Fibroblast of skin of right quadriceps (primary cell): ENCODE results near the gene SLC38A1.
"Not testable (repeated sequence)": the region's sequence is repeated elsewhere in the genome, so short reads cannot be mapped to it uniquely, and the experiment has no call there.

Experiments
- DNase-seq: peaks from one replicate; pipeline ENCODE4 v3.0.0-alpha.2; 2013

The SLC38A1 gene

DNA sequence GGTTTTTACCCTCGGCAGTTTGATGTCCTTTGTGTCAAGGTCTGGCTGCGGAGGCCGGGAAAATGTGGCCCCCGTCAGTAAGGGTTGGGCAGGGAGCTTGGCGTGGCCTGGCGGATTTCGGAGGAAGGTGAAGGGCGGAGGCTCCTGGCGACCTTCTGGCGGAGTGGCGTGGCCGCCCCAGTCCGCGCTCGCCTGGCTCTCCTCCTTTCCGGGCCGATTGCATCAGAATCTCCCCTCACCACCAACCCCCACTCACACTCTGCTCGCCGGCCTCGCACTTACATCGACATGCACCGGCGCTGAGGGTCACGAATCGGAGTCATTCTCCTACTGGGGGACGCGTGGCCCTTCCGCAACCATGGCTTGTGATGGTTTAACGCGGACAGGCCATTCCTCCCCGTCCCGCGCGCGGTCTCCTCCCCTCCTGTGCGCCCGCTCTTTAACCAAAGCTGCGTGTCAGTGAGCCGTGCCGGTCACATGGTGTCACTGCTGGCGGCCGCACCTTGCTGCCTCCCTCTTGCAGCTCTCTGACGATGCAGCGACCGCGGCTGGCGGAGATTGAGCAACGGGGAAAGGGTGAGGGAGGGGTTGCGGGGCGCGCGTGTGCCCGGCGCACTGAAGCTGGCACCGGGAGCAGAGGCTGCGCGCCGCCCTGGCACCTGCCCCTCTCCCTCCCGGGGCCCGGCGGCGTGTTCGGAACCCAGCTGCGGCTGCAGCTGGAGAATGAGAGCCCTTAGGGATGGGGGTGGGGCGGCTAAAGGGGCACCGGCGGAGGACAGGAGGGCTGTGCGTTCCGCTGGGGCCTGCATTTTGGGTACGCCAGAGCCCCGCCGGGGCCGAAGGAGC is at the start of gene SLC38A1:
Gene SLC38A1 (minus strand): TSS at position 461 of the 846 bp plus-strand sequence. CDS start 29,243 bp downstream, outside the sequence.
- peak; percentile 79 for DNase-seq

DNA sequence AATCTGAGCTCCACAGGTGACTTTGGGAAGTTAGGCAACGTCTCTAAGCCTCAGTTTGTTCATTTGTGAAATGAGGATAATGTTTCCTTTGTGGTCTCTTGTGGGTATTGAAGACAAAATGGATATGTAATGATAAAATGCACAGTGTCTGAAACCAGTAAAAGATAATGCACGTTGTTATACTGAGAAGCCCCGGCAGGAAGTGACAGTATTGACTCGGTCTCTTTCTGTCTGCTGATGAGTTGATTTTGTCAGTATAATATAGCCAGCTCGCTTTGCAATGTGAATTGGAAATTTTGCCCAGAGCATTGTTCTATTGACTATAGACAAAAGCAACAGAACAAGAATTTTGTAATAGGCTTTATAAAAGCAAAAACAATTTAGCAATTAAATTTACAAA is 49.2 kb upstream of the SLC38A1 start:
- DNase-seq = no peak

DNA sequence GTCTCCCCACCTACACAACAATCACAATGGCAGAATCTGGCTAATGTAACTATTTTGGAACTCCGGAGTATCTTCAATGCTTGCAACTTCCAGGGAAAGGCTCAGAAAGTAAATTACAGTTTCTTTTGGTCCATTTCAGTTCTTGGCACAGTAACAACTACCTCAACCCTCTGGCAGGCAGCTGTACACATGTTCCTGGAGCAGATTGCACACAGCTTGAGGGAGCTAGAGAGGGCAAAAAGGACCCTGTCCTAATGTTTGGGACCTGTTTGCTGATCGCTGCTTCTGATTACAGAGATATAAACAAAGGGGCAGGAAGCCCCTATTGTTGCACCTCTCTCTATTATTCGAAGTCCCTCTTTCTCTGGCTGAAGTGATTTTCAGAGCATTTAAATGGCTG is 35.2 kb upstream of the SLC38A1 start:
- DNase-seq = no peak

GRCh38 chr12:46303039-46303666 is 34.3 kb upstream of the SLC38A1 start:
- peak; percentile 17 for DNase-seq

DNA sequence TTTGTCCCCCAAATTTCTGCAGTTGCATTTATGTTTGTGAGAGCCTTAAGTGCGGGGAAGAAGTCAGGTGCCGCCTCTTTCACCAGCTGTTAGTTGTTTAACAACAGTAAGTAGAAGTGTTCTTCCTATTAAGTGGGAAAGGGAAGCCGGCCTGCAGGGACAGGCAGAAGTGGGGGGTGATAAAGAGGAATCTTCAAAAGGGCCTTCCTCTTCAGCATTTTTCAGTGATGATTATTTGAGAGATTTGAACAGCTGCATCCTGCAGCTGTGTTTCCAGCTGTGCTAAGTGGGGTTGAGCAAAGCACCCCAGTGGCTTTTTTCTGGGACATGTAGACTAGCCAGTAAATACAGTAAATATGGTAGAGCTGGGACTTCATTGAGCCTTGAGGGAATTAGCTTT is 32.1 kb upstream of the SLC38A1 start:
- DNase-seq = peak; percentile 2

DNA sequence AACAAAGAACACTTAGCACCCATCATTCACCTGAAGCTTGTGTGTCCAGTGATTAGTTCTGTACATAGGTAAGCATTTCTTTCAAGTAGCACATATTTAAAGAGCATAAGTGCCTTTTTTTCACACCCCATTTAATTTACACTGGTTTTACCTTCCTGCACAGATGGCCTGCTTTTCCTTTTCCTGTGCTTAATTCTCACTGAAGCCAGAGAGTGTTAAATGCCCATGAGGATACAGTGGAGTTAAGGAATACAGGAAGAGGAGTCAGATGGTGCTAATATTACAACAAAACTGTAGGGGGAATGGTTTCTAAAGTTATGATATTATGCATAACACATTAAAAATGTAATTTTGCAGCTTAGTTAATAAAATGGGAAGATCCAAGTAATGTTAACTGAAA is 31.0 kb upstream of the SLC38A1 start:
- no peak for DNase-seq

DNA sequence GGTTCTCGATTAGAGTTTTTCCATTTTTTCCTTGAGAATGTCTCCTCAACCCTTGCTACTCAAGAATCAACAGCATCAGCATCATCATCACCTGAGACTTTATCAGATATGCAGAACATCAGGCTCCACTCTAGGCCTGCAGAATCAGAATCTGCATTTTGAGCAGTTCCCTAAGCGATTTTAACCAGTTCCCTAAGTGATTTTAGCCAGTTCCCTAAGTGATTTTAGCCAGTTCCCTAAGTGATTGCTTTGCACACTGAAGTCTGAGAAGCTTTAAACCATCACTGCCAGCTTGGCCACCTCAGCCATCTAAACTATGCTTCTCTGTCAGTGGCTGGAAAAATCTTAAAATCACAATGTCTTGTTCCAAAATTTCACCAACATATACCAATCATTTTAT is 29.4 kb upstream of the SLC38A1 start:
- DNase-seq = no peak

- DNase-seq = no peak
Measured at GRCh38 chr12:46296822-46297221, 28.0 kb upstream of the SLC38A1 start.

GRCh38 chr12:46292754-46293402 is 24.0 kb upstream of the SLC38A1 start:
- no peak for DNase-seq

- DNase-seq = not testable (repeated sequence)
Measured at GRCh38 chr12:46291953-46292352, 23.1 kb upstream of the SLC38A1 start.

DNA sequence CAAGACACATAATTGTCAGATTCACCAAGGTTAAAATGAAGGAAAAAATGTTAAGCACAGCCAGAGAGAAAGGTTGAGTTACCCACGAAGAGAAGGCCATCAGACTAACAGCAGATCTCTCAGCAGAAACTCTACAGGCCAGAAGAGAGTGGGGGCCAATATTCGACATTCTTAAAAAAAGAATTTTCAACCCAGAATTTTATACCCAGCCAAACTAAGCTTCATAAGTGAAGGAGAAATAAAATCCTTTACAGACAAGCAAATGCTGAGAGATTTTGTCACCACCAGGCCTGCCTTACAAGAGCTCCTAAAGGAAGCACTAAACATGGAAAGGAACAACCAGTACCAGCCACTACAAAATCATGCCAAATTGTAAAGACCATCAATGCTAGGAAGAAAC is 16.3 kb upstream of the SLC38A1 start:
- DNase-seq = not testable (repeated sequence)

GRCh38 chr12:46282829-46283228 is 14.0 kb upstream of the SLC38A1 start:
- DNase-seq = no peak

DNA sequence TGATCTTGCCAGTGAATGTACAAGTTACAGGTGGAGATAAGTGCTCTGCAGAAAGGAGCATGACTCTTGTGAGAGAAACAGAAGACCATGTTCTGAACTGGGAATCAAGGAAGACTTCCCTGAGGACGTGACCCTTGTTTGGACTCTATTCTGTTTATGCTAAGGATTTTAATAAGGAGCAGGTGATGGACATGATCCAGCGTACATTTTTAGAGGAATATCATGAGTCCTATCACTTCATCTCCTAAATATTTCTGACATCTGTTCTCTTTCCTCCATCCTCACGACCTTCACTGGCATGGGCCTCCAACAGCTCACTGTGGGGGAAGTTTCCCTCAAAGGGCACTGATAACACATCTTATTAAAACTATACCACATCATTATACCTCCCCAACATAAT is 7.9 kb upstream of the SLC38A1 start:
- no peak for DNase-seq

GRCh38 chr12:46271863-46272262 is 3.0 kb upstream of the SLC38A1 start:
- no peak for DNase-seq

- no peak for DNase-seq
Measured at GRCh38 chr12:46269429-46270241, 792 bp upstream of the SLC38A1 start.

DNA sequence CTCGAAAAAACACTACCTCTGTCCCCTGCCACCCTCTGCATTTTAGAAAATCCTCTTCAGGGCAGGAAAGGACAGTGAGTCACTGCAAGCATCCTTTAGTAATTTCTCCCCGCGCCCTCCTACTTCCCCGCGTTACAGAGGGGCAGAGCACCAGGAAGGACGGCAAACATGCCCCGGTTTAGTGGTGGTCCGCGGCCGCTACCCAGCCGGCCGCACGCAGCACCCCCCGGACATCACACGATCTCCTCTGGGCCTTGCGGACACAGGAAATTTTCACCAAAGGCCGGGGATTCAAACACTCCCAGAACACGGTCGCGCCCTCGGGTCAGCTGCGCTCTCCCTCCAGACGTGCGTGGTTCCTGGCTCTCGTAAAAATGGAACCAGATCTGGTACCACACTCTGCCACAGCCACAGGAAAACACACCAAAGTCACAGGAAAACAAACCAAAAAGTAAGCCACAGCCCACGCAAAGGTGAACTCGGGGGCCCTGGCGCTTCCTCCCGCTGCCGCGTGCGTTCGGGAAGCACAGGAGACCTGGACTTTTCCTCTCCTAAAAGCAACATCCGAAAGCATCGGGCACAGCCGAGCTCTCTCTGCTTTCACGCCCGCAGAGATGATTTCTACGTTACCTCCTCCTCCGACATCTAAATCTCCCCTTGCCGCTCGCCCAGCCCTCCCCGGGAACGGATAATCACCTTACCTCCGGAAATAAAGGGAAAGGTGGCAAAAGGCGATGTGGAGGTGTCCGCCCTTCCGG is 839 bp downstream of the SLC38A1 start:
- peak; percentile 39 for DNase-seq

- no peak for DNase-seq
Measured at GRCh38 chr12:46267575-46267824, 1.3 kb downstream of the SLC38A1 start.

DNA sequence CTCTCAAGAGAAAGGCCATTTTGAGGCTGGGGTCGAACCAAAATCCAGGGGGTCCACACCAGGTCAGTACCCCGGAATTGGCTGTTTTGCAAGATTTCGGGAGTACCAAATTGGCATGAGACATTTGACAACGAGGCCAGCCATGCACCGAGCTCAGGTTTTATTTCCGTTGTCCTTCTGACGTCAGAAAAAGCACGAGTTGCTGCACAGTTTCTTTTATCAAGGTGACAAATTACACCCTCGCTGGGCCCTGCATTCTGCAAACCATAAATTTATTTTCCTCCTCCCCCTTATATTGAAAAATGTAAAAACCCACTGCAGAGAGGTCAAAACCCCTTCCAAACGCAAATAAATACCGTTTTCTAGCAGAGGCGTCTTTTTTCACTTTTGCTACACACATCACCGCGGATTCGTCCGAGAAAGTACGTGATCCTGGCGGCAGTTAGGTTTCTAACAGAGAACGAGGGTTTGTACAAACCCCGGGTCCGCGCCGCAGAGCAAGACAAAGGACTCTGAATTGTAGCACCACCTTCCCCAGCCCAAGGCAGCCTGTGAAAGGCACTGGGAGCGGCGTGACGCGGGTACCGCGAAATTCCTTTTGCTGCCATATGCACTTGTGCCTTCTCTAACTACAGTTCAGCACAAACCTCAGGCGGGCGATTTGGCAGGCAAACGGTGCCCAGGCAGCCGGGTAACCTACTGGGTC is 1.8 kb downstream of the SLC38A1 start:
- DNase-seq = peak; percentile 56

GRCh38 chr12:46266382-46266791 is 2.5 kb downstream of the SLC38A1 start:
- peak; percentile 52 for DNase-seq

GRCh38 chr12:46265734-46266133 is 3.1 kb downstream of the SLC38A1 start:
- no peak for DNase-seq

DNA sequence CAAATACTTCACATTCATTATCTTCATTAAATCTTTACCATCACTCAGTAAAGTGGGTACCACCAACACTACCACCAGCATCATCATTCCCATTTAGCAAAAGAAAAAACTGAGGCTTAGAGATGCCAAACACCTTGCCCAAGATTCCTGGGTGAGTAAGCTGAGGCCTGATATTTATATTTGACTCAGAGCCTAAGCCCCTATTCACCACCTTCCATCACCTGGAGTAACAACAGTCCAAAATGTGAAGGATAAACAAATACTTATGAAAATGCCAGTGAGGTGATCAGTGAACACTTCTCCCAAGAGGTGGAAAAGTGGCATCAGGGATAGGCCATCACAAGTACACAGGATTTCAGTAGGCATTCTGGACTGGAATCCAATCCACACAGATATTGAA is 3.7 kb downstream of the SLC38A1 start:
- DNase-seq = no peak

- peak; percentile 70 for DNase-seq
Measured at GRCh38 chr12:46264057-46264456, 4.8 kb downstream of the SLC38A1 start.
